GM18498 (cell line): ENCODE measurements around the gene CASP9.
"Not testable (repeated sequence)": the region's sequence is repeated elsewhere in the genome, so short reads cannot be mapped to it uniquely, and the experiment has no call there.

Experiments
- ATAC-seq: cut with Tn5 transposase; IDR thresholded peaks from one replicate; pipeline ENCODE4 v1.9.1; 2021; ENCODE audit warnings: mild to moderate bottlenecking, moderate library complexity; ENCODE audit not compliant: unreplicated experiment

The CASP9 gene

GRCh38 chr1:15526021-15526489, 2.0 kb upstream of the CASP9 start:
- no peak for ATAC-seq

DNA sequence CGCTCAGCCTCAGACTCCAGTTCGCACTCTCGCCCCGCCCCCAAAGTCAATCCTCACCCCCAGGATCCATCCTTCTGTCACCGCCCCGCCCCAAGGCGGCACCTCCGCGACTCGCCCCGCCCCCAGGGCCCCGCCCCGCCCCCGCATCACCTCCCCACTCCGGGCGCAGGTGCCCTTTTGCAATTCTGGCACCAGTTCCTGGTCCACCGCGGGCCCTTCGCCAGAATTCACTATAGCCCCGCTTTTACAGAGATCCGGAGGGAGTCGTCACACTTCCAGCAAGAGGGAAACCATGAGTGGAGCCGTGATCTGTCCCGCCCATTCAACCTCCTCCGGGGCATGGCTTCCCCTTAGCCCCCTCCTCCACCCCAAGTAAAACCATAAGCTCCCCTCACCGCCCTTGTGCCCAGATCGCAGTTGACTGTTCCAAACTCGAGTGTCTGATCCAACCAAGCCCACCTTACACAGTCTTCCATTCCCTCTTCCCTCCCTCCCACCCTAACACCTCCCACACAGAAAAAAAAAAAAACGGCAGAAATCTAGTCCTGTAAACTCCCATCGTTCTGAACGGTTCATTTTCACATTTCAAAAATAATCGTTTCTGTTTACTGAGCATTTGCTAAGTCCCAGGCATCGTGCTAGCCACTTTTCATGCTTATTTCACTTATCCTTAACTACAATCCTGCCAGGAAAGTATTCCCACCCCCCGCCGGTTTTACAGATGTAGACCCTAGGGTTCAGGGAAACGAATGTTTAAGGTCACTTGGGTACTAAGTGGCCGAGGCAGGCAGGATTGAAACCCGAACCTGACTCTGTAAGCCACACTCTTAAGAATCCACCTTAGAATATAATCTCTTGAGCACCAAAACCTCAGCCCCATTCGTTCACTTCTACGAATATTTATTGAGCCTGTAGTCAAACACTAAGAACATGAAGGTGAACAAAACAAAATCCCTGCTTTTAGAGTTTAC, 1.3 kb upstream of the CASP9 start:
- ATAC-seq = peak; percentile 2

DNA sequence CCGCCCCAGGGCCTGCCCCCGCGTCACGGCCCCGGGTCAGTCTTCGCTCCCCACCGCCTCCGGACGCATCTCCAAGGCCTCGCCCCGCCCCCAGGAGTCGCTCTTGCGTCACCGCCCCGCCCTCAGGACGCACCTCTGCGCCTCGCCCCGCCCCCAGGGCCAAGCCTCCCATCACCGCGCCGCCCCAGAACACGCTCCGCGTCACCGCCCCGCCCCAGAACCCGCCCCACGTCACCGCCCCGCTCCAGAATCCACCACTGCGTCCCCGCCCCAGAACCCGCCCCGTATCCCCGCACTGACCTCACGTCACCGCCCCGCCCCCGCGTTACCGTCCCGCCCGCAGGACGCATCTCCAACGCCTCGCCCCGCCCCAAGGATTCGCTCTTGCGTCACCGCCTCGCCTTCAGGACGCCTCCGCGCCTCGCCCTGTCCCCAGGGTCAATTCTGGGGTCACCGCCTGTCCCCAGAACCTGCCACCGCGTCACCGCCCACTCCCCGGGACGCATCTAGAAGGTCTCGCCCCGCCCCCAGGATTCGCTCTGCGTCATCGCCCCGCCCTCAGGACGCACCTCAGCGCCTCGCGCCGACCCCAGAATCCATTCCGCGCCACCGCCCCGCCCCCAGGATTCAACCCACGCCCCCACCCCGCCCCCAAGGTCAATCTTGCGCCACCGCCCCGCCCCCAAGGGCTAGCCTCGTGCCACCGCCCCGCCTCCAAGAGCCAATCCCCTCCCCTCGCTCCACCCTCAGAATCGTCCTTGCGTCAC, 451 bp upstream of the CASP9 start:
- ATAC-seq = peak; percentile 48

DNA sequence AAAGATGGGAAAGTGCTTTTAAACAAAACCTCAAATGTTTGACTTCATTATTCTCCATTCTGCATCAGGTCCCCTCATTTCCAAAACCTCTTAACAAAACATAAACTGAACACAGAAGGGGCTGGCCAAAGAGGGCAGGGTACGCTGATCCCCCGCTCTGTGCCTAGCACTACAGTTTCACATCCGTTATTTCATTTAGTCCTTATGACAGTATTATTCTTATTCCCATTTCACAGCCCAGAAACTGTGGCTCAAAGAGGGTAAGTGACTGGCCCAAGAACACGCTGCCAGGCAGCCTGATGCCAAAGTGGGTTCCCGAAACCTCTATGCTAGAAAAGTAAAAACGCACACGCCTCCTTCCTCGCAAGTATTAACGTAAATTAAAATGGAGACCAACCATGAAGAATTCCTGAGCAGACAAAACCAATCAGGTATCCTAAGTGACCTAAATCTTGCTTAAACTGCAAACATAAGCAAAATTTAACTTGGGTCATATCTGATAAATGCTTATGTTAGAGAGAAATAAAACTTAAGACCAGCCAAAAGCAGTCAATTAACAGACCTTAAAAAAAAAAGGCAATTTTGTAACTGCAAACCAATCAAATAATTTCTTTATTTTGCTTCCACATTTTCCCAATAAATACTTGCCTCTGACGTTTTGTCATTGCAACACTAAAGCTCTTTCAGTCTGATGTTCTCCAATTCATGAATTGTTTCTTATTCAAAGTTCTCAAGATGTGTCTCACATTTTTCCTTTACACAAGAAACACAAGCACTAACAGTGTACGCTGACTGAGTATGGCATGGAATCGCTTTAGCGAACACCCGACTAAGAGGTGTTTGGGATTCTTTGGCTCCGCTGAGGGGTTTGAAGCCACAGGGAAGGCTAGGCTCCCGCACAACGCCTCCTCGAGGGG, 653 bp downstream of the CASP9 start:
- no peak for ATAC-seq

DNA sequence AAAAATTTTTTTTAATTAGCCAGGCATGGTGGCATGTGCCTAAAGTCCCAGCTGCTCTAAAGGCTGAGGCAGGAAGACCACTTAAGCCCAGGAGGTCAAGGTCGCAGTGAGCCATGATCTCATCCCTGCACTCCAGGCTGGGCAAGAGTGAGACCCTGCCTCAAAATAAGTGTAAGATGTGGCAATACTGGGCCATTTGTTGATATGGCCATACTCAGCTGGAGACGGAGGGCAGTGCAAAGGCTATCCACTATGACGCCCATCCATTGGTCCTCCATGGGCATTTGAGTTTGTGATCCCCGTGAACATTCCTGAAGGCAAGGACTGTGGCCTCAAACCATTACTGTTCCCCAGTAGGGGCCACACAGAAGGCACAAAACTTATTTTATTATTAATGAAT, 1.5 kb downstream of the CASP9 start:
- no peak for ATAC-seq

DNA sequence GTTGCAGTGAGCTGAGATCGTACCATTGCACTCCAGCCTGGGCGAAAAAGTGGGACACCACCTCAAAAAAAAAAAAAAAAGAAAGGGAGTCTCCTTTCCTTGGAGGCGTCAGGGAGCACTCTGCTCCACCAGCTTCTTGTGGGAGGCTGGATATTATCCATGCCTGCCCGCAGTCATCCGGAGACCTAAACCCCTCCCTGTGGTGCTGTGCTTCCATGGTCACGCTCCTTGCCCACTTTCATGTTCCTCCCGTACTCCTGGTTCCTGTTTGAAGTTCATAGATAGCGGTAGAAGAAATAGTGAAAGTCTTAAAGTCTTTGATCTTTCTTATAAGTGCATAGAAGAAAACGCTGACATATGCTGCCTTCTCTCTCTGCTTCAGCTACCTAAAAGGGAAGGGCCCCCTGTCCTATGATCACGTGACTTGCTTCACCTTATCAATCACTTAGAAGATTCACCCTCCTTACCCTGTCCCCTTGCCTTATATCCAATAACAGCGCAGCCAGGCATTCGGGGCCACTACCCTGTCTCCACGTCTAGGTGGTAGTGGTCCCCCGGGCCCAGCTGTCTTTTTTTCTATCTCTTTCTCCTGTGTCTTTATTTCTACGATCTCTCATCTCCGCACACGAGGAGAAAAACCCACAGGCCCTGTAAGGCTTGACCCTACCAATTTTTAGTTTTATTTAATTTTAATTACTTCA, 2.7 kb downstream of the CASP9 start:
- ATAC-seq = not testable (repeated sequence)

- ATAC-seq = no peak
Observed at GRCh38 chr1:15519625-15520024, 4.4 kb downstream of the CASP9 start.

DNA sequence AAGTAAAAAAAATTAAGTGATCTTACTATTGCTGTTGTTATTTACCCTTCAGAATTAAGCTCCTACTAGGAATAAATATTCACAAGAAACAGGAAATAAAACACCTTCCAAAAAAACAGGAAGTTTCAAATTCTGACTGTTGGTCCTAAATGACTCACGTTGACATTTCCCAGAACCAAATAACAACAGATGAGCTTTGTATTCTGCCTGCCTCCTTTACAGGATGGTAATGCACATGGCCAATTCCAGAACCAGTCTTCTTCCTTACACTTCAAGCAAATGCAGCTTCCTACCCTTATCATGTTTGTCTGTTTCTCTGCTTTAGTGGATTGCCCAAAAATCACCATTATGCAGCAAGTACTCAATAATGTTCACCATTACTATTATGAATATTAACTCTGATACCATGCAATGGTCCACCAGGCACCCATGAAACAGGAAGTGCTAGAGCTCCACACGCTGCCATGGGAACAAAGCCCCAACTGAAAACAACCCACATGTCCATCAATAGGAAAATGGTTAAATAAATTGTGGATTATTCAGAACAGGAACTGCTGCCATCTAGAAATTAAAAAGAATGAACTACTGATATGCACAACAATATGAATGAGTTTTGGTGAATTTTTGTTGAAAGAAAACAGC, 8.9 kb downstream of the CASP9 start:
- ATAC-seq = no peak

- ATAC-seq = not testable (repeated sequence)
Observed at GRCh38 chr1:15514557-15514956, 9.5 kb downstream of the CASP9 start.

GRCh38 chr1:15513919-15514318, 10.1 kb downstream of the CASP9 start:
- no peak for ATAC-seq

DNA sequence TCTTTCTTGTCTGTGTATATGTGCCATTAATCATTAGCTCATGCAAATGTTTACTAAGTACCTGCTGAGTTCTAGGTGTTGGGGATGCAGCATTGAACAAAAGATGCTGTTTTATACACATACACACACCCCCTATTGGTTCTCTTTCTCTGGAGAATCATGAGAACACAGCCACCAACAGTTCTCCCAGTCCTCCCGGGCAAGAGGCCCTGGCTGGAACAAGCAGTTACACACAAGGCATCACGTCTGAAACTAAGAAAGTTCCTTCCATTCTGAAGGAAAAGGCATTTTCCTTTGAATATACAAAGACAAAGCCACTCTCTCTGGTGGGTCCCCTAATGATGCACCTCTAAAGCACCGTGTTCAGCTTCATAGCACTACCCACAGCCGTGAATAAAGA, 10.8 kb downstream of the CASP9 start:
- no peak for ATAC-seq

DNA sequence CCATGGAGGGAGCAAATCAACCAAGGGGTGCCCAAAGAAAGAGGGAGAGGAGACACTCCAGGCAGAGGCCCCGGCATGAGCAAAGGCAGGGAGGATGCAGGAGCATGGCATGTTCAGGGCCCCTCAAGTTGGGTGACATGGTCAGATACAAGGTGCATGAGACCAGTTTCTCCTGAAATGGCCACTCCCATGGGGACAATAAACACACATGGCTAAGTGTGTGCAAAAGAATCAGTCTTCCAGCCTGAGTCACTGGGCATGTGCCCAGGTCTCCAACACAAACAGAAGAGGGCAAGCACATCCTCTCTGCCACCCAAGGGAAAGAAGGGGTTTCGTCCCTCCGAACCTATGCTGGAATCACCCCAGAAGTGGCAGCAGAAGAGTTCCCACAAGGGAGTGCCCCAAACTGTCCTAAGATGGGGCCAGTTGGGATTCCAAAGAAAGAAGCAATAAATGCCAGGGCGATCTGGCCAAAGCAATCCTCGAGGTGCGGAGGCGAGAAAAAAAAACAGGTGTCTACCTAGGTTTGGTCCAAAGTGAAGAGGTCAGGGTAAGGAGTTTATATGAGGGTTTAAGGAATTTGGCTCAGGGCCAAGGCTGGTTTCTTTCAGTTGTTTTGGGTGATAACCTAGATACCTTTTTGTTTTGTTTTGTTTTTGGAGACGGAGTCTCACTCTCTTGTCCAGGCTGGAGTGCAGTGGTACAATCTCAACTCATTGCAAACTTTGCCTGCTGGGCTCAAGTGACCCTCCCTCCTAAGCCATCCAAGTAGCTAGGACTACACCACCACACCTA, 13.2 kb downstream of the CASP9 start:
- ATAC-seq = no peak

DNA sequence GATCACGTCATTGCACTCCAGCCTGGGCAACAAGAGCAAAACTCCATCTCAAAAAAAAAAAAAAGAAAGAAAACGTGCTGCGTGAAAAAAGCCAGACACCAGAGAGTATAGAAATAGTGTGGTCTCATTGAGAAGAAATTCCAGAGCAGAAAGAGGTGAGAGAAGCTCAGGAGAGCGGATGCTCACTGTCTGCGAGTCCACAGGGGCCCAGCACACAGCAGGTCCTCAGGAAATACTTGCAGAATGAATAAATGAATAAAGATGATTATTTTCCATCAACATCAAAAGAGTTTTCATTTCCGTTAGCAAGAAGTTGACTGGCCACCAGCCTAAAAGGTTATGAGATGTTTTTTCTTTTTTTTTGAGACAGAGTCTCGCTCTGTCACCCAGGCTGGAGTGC, 14.4 kb downstream of the CASP9 start:
- ATAC-seq = no peak

GRCh38 chr1:15508700-15509487, 15.1 kb downstream of the CASP9 start:
- no peak for ATAC-seq

DNA sequence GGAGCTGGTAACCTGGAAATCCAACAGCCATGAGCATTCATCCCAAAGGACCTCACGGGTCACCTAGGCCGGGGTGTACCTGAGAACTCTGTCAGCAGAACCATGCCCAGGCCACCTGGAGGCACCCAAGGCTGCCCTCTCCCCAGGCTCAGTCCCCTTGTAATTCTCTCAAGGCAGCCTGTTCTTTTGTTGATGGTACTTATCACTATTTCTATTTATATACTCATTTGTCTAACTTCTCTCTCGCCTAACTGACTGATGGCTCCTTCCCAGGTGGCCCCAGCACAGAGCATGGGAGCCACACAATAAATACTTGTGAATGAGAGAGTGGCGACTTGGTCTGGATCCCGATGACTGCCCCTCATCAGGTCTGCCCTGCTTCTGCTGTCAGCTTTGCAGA, 16.7 kb downstream of the CASP9 start:
- no peak for ATAC-seq

DNA sequence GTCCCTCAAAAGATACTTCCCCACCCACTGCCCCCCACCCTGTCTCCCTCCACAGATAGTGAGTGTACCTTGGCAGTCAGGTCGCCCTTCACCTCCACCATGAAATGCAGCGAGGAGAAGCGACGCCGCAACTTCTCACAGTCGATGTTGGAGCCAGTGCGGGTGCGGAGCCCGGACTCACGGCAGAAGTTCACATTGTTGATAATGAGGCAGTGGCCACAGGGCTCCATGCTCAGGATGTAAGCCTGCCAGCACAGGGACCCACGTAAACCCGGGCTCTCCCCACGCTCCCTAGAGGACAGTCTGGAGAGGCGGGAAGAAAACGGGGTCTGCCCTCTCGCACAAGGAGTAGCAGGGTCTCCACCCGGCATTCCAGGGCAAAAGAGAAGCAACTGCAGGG, 17.2 kb downstream of the CASP9 start:
- ATAC-seq = no peak

GRCh38 chr1:15504436-15504835, 19.6 kb downstream of the CASP9 start:
- no peak for ATAC-seq
